Loucy (cell line): ENCODE results near the gene HDGF.

Experiments used
- H2AFZ ChIP-seq: fragments of 200-600 bp; sonication (generic); 2 replicates; pipeline ENCODE4 v1.6.0; 2016; ENCODE audit warnings: antibody characterized with exemption, mild to moderate bottlenecking, low read length, moderate library complexity
- H3F3A ChIP-seq: fragments of 200-600 bp; 2 replicates; pipeline ENCODE4 v1.6.0; 2016; ENCODE audit warnings: antibody characterized with exemption, low read depth, mild to moderate bottlenecking
- H3K27me3 ChIP-seq: fragments of 200-600 bp; sonication (generic); 2 replicates; pipeline ENCODE4 v1.6.1; 2014; ENCODE audit warnings: low read length, mild to moderate bottlenecking; ENCODE audit not compliant: insufficient read depth, poor library complexity, severe bottlenecking
- H3K36me3 ChIP-seq: fragments of 200-600 bp; sonication (generic); 2 replicates; pipeline ENCODE4 v1.6.1; 2016; ENCODE audit warnings: low read length; ENCODE audit not compliant: insufficient read depth
- H3K4me1 ChIP-seq: fragments of 200-600 bp; sonication (generic); 2 replicates; pipeline ENCODE4 v1.5.1; 2014; ENCODE audit warnings: low read length, mild to moderate bottlenecking; ENCODE audit not compliant: insufficient read depth, poor library complexity, severe bottlenecking
- H3K4me2 ChIP-seq: fragments of 200-600 bp; sonication (generic); 2 replicates; pipeline ENCODE4 v1.6.0; 2014; ENCODE audit warnings: antibody characterized with exemption, low read length, low read depth, mild to moderate bottlenecking; ENCODE audit not compliant: poor library complexity, severe bottlenecking
- H3K4me3 ChIP-seq: fragments of 200-600 bp; sonication (generic); 2 replicates; pipeline ENCODE4 v1.5.1; 2014; ENCODE audit warnings: low read length, mild to moderate bottlenecking, mixed read lengths; ENCODE audit not compliant: poor library complexity, severe bottlenecking
- H3K79me2 ChIP-seq: fragments of 200-600 bp; sonication (generic); 2 replicates; pipeline ENCODE4 v1.6.1; 2014; ENCODE audit warnings: low read length; ENCODE audit not compliant: insufficient read depth
- H3K9ac ChIP-seq: fragments of 200-600 bp; sonication (generic); 2 replicates; pipeline ENCODE4 v1.6.0; 2014; ENCODE audit warnings: mild to moderate bottlenecking, low read depth, low read length, moderate library complexity; ENCODE audit not compliant: poor library complexity, severe bottlenecking
- H3K9me2 ChIP-seq: fragments of 200-600 bp; sonication (generic); replicated peaks from 2 replicates; pipeline ENCODE4 v1.6.1; 2016; ENCODE audit warnings: low read depth, low read length, mixed read lengths
- H3K9me3 ChIP-seq: fragments of 200-600 bp; sonication (generic); 2 replicates; pipeline ENCODE4 v1.6.1; 2014; ENCODE audit warnings: mild to moderate bottlenecking, antibody characterized with exemption, low read length, low read depth; ENCODE audit not compliant: insufficient read depth
- H4K20me1 ChIP-seq: fragments of 200-600 bp; sonication (generic); 2 replicates; pipeline ENCODE4 v1.6.0; 2014; ENCODE audit warnings: antibody characterized with exemption, low read length, mild to moderate bottlenecking; ENCODE audit not compliant: insufficient read depth, poor library complexity, severe bottlenecking
- CTCF ChIP-seq: fragments of 200-600 bp; sonication (generic); conservative IDR thresholded peaks from 2 replicates; pipeline ENCODE4 v1.5.1; 2014; ENCODE audit warnings: mild to moderate bottlenecking, antibody characterized with exemption, low read length
- EZH2phosphoT487 ChIP-seq: fragments of 200-600 bp; IDR thresholded peaks from 2 replicates; pipeline ENCODE4 v1.6.1; 2018; ENCODE audit warnings: antibody characterized with exemption, mild to moderate bottlenecking, moderate library complexity, borderline replicate concordance

Gene HDGF

DNA sequence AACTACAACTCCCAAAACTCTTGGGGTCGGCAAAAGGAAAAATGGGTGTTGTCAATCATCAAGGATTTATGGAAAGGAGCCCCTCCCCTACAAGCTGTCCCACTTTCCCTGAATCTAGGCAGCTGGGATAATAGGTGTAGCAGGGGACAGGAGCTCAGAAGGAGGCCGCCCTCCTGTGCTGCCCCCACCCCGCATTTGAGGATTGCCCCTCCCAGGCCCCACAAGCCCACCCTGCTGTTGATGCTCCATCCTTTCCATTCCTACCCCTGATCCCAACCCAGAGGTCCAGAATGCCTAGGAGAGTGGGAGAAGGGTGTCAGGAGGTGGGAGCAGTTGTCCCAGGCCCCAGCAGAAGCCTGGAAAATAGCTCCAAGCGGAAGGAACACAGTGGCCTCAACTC, 8.7 kb downstream of the HDGF start:
- Histone ChIP-seq H3K36me3 (peaks cover 37% of the 10 kb centered on the region; the same call in 1 of the 2 replicates), H2AFZ (no peak overlapping the region), H4K20me1 (peaks cover 34% of the 10 kb centered on the region), H3K79me2 (peaks cover 67% of the 10 kb centered on the region), H3K4me3 (no peak overlapping the region), H3K4me1 (peaks cover 39% of the 10 kb centered on the region), H3K9me2 (no peaks in the 10 kb centered on the region), H3F3A (peaks cover 19% of the 10 kb centered on the region; the same call in 1 of the 2 replicates), H3K9me3 (no peaks in the 10 kb centered on the region), H3K4me2 (no peak overlapping the region), H3K9ac (no peak overlapping the region), H3K27me3 (no peaks in the 10 kb centered on the region)
- no peak for TF ChIP-seq EZH2phosphoT487
- TF ChIP-seq CTCF, result no peak

GRCh38 chr1:156742017-156742416, 9.5 kb downstream of the HDGF start:
- no peaks in the 10 kb centered on the region for H3K9me2 ChIP-seq
- peaks cover 37% of the 10 kb centered on the region; the same call in 1 of the 2 replicates for H3K36me3 ChIP-seq
- peaks cover 33% of the 10 kb centered on the region for H3K4me1 ChIP-seq
- no peaks in the 10 kb centered on the region for H3K9me3 ChIP-seq
- no peak overlapping the region for H2AFZ ChIP-seq
- H3K9ac ChIP-seq, result peak overlapping the region; percentile 64
- H3K4me3 ChIP-seq, result peak overlapping the region; percentile 61
- H3K27me3 ChIP-seq, result no peaks in the 10 kb centered on the region
- TF ChIP-seq EZH2phosphoT487, result no peak
- no peak for TF ChIP-seq CTCF
- peak overlapping the region; percentile 81 for H3K4me2 ChIP-seq
- peaks cover 28% of the 10 kb centered on the region for H4K20me1 ChIP-seq
- H3F3A ChIP-seq, result peaks cover 19% of the 10 kb centered on the region; the same call in 1 of the 2 replicates
- peaks cover 59% of the 10 kb centered on the region for H3K79me2 ChIP-seq

DNA sequence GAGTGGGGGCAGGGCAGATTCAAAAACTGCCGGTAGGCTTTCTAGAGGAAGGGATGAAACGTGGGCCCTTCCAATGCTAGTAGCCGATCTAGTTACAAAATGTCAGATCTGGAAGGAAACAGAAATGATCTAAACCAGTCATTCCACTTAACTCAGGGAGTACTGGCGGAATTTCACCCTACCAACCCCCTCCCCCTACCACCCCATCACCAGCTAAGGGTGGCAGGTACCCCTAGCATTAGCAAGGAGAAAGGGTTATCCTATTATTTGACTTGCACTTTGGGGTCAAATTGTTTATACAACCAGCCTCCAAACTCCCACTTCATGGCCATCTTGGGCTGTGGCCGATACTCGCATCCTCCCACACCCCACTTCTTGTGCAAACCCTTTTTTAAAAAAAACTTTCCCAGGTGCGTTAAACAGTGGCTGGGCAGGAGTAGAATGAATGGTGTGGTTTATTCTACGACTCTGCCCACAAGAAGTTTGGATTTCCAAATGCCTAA, 9.9 kb downstream of the HDGF start:
- Histone ChIP-seq H2AFZ (no peak overlapping the region), H3F3A (peaks cover 19% of the 10 kb centered on the region; the same call in 1 of the 2 replicates), H4K20me1 (peaks cover 24% of the 10 kb centered on the region), H3K9me2 (no peaks in the 10 kb centered on the region), H3K9me3 (no peaks in the 10 kb centered on the region), H3K9ac (peak overlapping the region; percentile 64), H3K27me3 (no peaks in the 10 kb centered on the region), H3K4me3 (peak overlapping the region; percentile 61), H3K79me2 (peaks cover 54% of the 10 kb centered on the region), H3K36me3 (peaks cover 37% of the 10 kb centered on the region; the same call in 1 of the 2 replicates), H3K4me1 (peaks cover 29% of the 10 kb centered on the region), H3K4me2 (peak overlapping the region; percentile 81)
- TF ChIP-seq CTCF (no peak), EZH2phosphoT487 (no peak)
